GM12878 (cell line): Measurements from ENCODE around the gene POFUT1. TPM values are rescaled to one million over a fixed set of nuclear protein-coding genes. Genes with fewer than 3 reads are reported as not detected.
A peak's percentile ranks its signal among the peaks of the same experiment; 100 is the strongest.

Experiments used
- BHLHE40 ChIP-seq, 2 experiments: fragments of 450-650 bp in 1 of 2; IDR thresholded peaks; 2 replicates each; pipeline ENCODE4 v1.6.1; 2011 to 2017; ENCODE audit warnings: low read depth in 2 of 2, borderline replicate concordance in 1 of 2, improper control_type of control experiment in 1 of 2, low read length in 1 of 2, mild to moderate bottlenecking in 1 of 2
- CBFB ChIP-seq: IDR thresholded peaks from 2 replicates; pipeline ENCODE4 v1.6.1; 2016; ENCODE audit warnings: antibody characterized with exemption, low read depth
- CBX3 ChIP-seq: fragments of 200-600 bp; sonication (generic); IDR thresholded peaks from 2 replicates; pipeline ENCODE4 v1.6.1; 2016; ENCODE audit warnings: low read depth, borderline replicate concordance
- CREM ChIP-seq: IDR thresholded peaks from 2 replicates; pipeline ENCODE4 v1.6.1; 2014; ENCODE audit warnings: antibody characterized with exemption, low read depth
- FOXM1 ChIP-seq: IDR thresholded peaks from 2 replicates; pipeline ENCODE4 v1.6.1; 2012; ENCODE audit warnings: low read depth, mild to moderate bottlenecking, inconsistent platforms, low read length, moderate library complexity
- IKZF1 ChIP-seq: fragments of 450-650 bp; conservative IDR thresholded peaks from 2 replicates; pipeline ENCODE4 v1.6.1; 2017; ENCODE audit warnings: antibody characterized with exemption, mild to moderate bottlenecking
- IKZF2 ChIP-seq, 2 experiments: fragments of 450-650 bp; IDR thresholded peaks; 2 replicates each; pipeline ENCODE4 v1.6.1; 2017; ENCODE audit warnings: mild to moderate bottlenecking in 2 of 2, moderate library complexity in 2 of 2
- IRF4 ChIP-seq: IDR thresholded peaks from 2 replicates; pipeline ENCODE4 v1.6.1; 2011; ENCODE audit warnings: low read depth, low read length
- NFIC ChIP-seq: IDR thresholded peaks from 2 replicates; pipeline ENCODE4 v1.6.1; 2012; ENCODE audit warnings: low read depth, mild to moderate bottlenecking, inconsistent platforms, low read length, moderate library complexity
- POLR2AphosphoS5 ChIP-seq: IDR thresholded peaks from 2 replicates; pipeline ENCODE4 v1.6.1; 2011; ENCODE audit warnings: mild to moderate bottlenecking, low read length, inconsistent platforms
- RB1 ChIP-seq: fragments of 450-650 bp; formaldehyde crosslinking; IDR thresholded peaks from 2 replicates; pipeline ENCODE4 v1.6.1; 2017; ENCODE audit warnings: mild to moderate bottlenecking, borderline replicate concordance
- RFX5 ChIP-seq: IDR thresholded peaks from 2 replicates; pipeline ENCODE4 v1.6.1; 2011; ENCODE audit warnings: low read depth, low read length, improper control_type of control experiment
- RUNX3 ChIP-seq: IDR thresholded peaks from 2 replicates; pipeline ENCODE4 v1.6.1; 2012; ENCODE audit warnings: low read length, inconsistent platforms
- SKIL ChIP-seq: fragments of 450-650 bp; IDR thresholded peaks from 2 replicates; pipeline ENCODE4 v1.6.1; 2017; ENCODE audit warnings: mild to moderate bottlenecking, low read depth, inconsistent platforms; ENCODE audit not compliant: poor library complexity, severe bottlenecking
- SMAD1 ChIP-seq: fragments of 450-650 bp; IDR thresholded peaks from 2 replicates; pipeline ENCODE4 v1.6.1; 2018; ENCODE audit warnings: mild to moderate bottlenecking, low read depth; ENCODE audit not compliant: partially characterized antibody
- TARDBP ChIP-seq: IDR thresholded peaks from 2 replicates; pipeline ENCODE4 v1.6.1; 2016; ENCODE audit warnings: borderline replicate concordance
- TCF3 ChIP-seq: IDR thresholded peaks from 2 replicates; pipeline ENCODE4 v1.6.1; 2012; ENCODE audit warnings: low read depth, mild to moderate bottlenecking, low read length, borderline replicate concordance; ENCODE audit not compliant: insufficient read depth
- USF1 ChIP-seq: IDR thresholded peaks from 2 replicates; pipeline ENCODE4 v1.6.1; 2011; ENCODE audit warnings: borderline replicate concordance, low read depth, mild to moderate bottlenecking, moderate library complexity, mixed read lengths, low read length; ENCODE audit not compliant: insufficient read depth; ENCODE audit errors: extremely low read length
- YY1 ChIP-seq: IDR thresholded peaks from 2 replicates; pipeline ENCODE4 v1.6.1; 2011; ENCODE audit warnings: low read depth, mild to moderate bottlenecking, low read length
- ZNF24 ChIP-seq: fragments of 450-650 bp; IDR thresholded peaks from 2 replicates; pipeline ENCODE4 v1.6.1; 2017; ENCODE audit warnings: antibody characterized with exemption, mild to moderate bottlenecking
- ZNF274 ChIP-seq: IDR thresholded peaks from one replicate; pipeline ENCODE4 v1.8.0; 2011; ENCODE audit not compliant: insufficient read length, insufficient read depth
- polyA plus RNA-seq, 11 experiments: library from polyadenylated mRNA; depleted of rRNA in 4 of 11; unstranded in 6 of 11; stranded (reverse) in 5 of 11; fragments of >200 nt; fragmentation: Nextera tagmentation in 4 of 11; fragmentation: Illumina TruSeq in 1 of 11; extraction: Ambion mirVana in 4 of 11; extraction: Trizol in 1 of 11; gene quantifications; 1 replicate in 1 of 11; 2 replicates in 10 of 11; pipeline versions ENCODE4 v1.2.1 to v1.2.3, GENCODE V29; 2011 to 2016; ENCODE audit warnings: inconsistent platforms in 2 of 11, missing spikeins in 2 of 11, low read depth in 1 of 11
- total RNA-seq, 4 experiments: library from RNA; depleted of rRNA in 3 of 4; stranded (reverse); fragments of >200 nt in 3 of 4; fragmentation: Illumina TruSeq in 1 of 4; extraction: Trizol in 1 of 4; gene quantifications; 2 replicates each; pipeline versions ENCODE4 v1.2.1 to v1.2.3, GENCODE V29; 2013 to 2021
- TF ChIP-seq, protein P1 (sequence below): IDR thresholded peaks from 2 replicates; pipeline ENCODE4 v1.6.1; 2011; ENCODE audit warnings: low read depth, mild to moderate bottlenecking, low read length, moderate library complexity, borderline replicate concordance; ENCODE audit errors: extremely low read depth
- TF ChIP-seq, protein P2 (sequence below): fragments of 450-650 bp; IDR thresholded peaks from 2 replicates; pipeline ENCODE4 v1.6.1; 2016; ENCODE audit warnings: mild to moderate bottlenecking
- TF ChIP-seq, protein P3 (sequence below): IDR thresholded peaks from 2 replicates; pipeline ENCODE4 v1.6.1; 2012; ENCODE audit warnings: low read length, inconsistent platforms

The POFUT1 gene
- total and polyA plus RNA-seq, 10 of the 15 experiments (the other 5 are each of a cell fraction or from before 2014, with no cell fraction given): 2.6 to 33.4 (median 23.1) TPM

- TF ChIP-seq, protein P1, sequence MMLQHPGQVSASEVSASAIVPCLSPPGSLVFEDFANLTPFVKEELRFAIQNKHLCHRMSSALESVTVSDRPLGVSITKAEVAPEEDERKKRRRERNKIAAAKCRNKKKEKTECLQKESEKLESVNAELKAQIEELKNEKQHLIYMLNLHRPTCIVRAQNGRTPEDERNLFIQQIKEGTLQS: no peak
- TF ChIP-seq USF1 (no peak), NFIC (no peak), RFX5 (no peak), ZNF24 (no peak), CBFB (no peak), IKZF1 (peak; percentile 65), SMAD1 (no peak), RB1 (no peak), CBX3 (no peak), TARDBP (no peak), RUNX3 (peak; percentile 76), YY1 (no peak), CREM (peak; percentile 46; the same call in 1 of the 2 replicates), SKIL (peak; percentile 24), POLR2AphosphoS5 (no peak), IRF4 (peak; percentile 96), TCF3 (no peak), IKZF2 (IDR thresholded peaks at IDR 0.05) (peak; percentile 76 to 78), BHLHE40 (IDR thresholded peaks at IDR 0.05; ENCODE audit: borderline replicate concordance in 1 of 2, low read depth in 2 of 2, low read length in 1 of 2) (no peak), ZNF274 (no peak), FOXM1 (0 out of 2 replicates have a peak, but pooled peaks have one; percentile 26)
- TF ChIP-seq, protein P2, sequence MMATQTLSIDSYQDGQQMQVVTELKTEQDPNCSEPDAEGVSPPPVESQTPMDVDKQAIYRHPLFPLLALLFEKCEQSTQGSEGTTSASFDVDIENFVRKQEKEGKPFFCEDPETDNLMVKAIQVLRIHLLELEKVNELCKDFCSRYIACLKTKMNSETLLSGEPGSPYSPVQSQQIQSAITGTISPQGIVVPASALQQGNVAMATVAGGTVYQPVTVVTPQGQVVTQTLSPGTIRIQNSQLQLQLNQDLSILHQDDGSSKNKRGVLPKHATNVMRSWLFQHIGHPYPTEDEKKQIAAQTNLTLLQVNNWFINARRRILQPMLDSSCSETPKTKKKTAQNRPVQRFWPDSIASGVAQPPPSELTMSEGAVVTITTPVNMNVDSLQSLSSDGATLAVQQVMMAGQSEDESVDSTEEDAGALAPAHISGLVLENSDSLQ: no peak
- TF ChIP-seq, protein P3, sequence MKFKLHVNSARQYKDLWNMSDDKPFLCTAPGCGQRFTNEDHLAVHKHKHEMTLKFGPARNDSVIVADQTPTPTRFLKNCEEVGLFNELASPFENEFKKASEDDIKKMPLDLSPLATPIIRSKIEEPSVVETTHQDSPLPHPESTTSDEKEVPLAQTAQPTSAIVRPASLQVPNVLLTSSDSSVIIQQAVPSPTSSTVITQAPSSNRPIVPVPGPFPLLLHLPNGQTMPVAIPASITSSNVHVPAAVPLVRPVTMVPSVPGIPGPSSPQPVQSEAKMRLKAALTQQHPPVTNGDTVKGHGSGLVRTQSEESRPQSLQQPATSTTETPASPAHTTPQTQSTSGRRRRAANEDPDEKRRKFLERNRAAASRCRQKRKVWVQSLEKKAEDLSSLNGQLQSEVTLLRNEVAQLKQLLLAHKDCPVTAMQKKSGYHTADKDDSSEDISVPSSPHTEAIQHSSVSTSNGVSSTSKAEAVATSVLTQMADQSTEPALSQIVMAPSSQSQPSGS: peak; percentile 53; the same call in 1 of the 2 replicates
Measured at GRCh38 chr20:32278199-32278643, 70.5 kb downstream of the POFUT1 start (continued).
